ENCODE data around the gene PAX7.
"Not testable (repeated sequence)": the region's sequence is repeated elsewhere in the genome, so short reads cannot be mapped to it uniquely, and the experiment has no call there.

Gene PAX7

GRCh38 chr1:18734001-18734400, 103.4 kb downstream of the PAX7 start:
- no peak for DNase-seq

- DNase-seq: no peak
Measured at GRCh38 chr1:18734461-18735223, 104.0 kb downstream of the PAX7 start.

GRCh38 chr1:18735224-18735997, 104.8 kb downstream of the PAX7 start:
- no peak for DNase-seq

GRCh38 chr1:18736958-18737357, 106.3 kb downstream of the PAX7 start:
- no peak for DNase-seq

- DNase-seq: no peak
Measured at GRCh38 chr1:18738126-18738525, 107.5 kb downstream of the PAX7 start.

- no peak for DNase-seq
Measured at GRCh38 chr1:18738617-18739016, 108.0 kb downstream of the PAX7 start.

GRCh38 chr1:18739408-18739807, 108.8 kb downstream of the PAX7 start:
- DNase-seq: no peak

GRCh38 chr1:18739897-18740296, 109.3 kb downstream of the PAX7 start:
- no peak for DNase-seq

- no peak for DNase-seq
Measured at GRCh38 chr1:18740617-18741016, 110.0 kb downstream of the PAX7 start.

GRCh38 chr1:18743233-18743632, 112.6 kb downstream of the PAX7 start:
- DNase-seq: no peak

- DNase-seq: not testable (repeated sequence)
Measured at GRCh38 chr1:18744381-18744780, 113.7 kb downstream of the PAX7 start.

- DNase-seq: no peak
Measured at GRCh38 chr1:18746981-18747380, 116.3 kb downstream of the PAX7 start.

GRCh38 chr1:18747671-18748070, 117.0 kb downstream of the PAX7 start:
- DNase-seq: no peak

- no peak for DNase-seq
Measured at GRCh38 chr1:18748435-18748834, 117.8 kb downstream of the PAX7 start.

- DNase-seq: no peak
Measured at GRCh38 chr1:18749569-18749968, 118.9 kb downstream of the PAX7 start.

GRCh38 chr1:18750600-18750999, 120.0 kb downstream of the PAX7 start:
- DNase-seq: no peak

GRCh38 chr1:18751425-18751824, 120.8 kb downstream of the PAX7 start:
- no peak for DNase-seq

- no peak for DNase-seq
Measured at GRCh38 chr1:18752409-18752808, 121.8 kb downstream of the PAX7 start.

GRCh38 chr1:18760156-18760555, 129.5 kb downstream of the PAX7 start:
- no peak for DNase-seq

- DNase-seq: no peak
Measured at GRCh38 chr1:18761948-18762840, 131.5 kb downstream of the PAX7 start.

GRCh38 chr1:18764362-18764761, 133.7 kb downstream of the PAX7 start:
- DNase-seq: no peak

GRCh38 chr1:18765725-18766124, 135.1 kb downstream of the PAX7 start:
- DNase-seq: no peak

- DNase-seq: no peak
Measured at GRCh38 chr1:18766328-18766727, 135.7 kb downstream of the PAX7 start.
